GM21390 (cell line): ENCODE results near the gene MYMK.

Experiments
- ATAC-seq: cut with Tn5 transposase; IDR thresholded peaks from one replicate; pipeline ENCODE4 v1.9.1; 2021; ENCODE audit not compliant: unreplicated experiment

MYMK gene

DNA sequence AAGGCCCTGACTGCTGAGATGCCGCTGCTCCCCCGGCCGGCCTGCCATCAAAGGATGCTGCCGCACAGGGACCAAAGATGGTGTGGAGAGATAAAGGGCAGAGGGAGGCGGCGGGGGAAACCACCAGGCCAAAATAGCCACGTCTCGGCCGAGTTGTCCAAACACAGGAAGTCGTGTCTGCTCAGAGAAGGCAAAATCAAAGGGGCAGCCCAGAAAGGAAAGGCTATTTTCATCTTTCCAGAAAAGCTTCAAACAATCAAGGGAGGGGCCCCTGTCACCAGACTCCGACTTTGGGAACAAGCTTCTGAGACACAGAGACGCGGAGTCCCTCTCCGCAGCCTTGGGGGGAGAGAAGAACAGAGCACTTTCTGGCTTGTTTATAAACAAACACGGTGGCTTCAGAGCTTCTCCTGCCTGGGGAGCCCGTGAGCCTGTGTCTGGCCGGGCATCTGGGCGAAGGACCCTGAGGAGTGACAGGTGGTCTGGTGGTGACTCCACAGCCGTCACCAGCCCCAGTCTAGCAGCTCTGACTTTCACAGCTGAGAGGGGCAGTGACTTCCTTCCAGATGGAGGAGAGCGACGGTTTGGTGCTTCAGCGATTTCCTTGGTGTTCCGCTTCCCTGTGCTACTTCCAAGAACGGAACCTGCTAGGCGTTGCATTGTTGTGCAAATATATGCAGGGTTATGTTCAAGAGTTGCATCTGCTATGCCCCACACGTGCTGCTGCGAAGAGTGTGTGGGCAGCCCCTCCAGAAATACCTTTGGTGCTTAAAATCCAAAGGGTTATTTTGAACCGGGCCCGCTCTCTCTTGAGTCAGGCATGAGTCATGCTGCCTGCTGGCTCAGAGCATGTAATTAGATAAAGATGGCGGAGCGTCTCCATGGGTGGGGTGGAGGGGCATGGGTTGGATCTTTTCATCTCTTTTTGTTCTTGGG is 33.7 kb upstream of the MYMK start:
- no peak for ATAC-seq

DNA sequence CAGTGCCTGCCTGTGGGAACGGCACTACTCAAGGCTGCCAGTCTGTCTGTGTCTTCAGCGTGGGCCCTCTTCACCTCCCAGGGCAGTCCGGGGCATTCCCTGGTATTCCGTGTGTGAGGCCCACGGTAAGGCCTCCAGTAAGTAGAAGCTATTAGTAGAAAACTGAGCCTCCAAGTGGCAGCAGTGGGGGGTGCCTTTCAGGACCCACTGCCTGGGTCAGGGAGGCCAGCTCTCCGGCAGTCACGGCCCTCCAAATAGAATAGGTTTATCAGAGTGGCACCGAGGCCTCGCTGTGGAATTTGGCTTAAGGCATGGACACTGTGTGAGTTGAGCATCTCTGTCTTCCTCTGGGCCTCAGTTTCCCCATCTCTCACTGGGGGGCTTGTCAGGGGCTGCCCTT is 32.8 kb upstream of the MYMK start:
- no peak for ATAC-seq

GRCh38 chr9:133556354-133556753 is 31.6 kb upstream of the MYMK start:
- no peak for ATAC-seq

GRCh38 chr9:133554729-133555128 is 30.0 kb upstream of the MYMK start:
- ATAC-seq, result no peak

DNA sequence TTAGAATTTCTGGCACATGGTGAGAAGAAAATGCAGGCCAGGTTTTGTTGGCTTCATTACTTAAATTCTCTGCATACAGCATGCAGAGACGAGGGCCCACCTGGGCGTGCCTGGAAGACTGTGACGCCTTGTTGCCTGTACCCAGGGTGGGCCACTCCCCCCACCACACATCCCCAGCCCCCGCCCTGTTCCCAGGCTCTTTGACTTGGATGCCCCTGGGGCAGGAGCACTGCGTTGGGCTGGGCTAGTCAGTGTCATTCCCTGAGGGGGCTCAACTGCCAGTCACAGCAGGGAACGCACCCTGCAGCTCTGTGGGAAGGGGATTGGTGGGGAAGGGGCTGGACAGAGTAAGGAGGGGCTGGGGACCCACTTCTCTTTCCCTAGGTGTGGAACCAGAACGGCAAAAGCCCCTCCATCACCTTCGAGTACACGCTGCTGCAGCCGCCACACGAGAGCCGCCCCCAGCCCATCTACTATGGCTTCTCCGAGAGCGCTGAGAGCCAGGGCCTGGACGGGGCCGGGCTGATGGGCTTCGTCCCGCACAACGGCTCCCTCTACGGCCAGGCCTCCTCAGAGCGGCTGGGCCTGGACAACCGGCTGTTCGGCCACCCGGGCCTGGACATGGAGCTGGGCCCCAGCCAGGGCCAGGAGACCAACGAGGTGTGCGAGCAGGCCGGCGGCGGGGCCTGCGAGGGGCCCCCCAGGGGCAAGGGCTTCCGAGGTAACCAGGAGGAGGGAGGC is 29.4 kb upstream of the MYMK start:
- ATAC-seq, result no peak

DNA sequence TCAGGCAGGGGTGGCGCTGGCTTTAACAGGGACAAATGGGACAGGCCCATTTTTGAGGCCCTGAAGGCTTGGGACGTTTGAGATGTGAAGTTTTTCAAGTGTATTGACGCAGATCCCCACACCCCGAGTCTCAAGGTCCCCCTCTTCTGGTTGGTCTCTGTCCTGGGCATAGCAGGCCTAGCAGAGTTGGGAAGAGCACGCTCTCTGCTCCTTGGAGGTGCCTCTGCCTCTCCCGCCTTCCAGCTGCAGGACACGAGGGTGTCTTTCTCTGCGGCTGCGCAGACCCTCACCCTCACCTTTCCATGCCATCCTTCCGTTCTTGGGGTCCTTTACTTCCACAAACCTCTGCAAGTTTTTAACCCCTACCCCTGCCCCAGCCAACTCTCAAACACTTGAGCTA is 28.4 kb upstream of the MYMK start:
- no peak for ATAC-seq

GRCh38 chr9:133552236-133552635 is 27.5 kb upstream of the MYMK start:
- ATAC-seq, result no peak

DNA sequence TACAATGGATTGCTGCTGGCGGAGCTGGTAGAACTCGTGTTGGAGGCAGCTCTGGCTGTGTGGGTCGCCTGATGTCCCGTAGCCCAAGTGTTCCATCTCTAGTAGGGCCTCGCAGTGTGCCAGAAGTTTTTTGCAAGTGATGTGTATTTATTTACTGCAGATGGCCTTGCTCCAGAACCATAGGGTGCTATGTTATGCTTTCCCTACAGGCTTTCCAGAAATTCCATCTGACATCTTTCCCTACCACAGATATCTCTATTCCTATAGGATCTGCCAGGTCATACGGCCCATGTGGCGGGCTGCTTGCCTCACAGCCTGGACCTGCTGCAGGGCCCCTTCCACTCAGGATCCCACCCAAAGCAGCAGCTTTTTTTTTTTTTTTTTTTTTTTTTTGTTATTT is 26.7 kb upstream of the MYMK start:
- ATAC-seq, result no peak

- ATAC-seq, result no peak
Measured at GRCh38 chr9:133547116-133547515, 22.4 kb upstream of the MYMK start.

DNA sequence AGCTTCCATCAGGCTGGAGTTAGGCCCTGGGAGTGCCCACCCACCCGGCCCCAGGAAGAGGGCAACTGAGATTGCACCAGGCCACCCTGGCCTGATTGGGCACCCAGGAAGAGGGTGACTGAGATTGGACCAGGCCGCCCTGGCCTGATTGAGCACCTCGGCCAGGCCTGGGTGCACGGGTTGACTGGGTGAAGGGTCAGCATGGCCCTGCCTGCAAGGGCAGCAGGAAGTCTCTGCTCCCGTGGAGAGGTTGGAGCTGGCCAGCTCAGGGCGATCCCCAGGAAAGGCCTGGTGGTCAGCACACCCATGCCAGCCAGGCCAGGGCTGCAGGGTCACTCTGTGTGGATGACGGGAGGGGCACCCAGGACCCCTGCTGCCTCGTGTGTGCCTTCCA is 21.5 kb upstream of the MYMK start:
- no peak for ATAC-seq

GRCh38 chr9:133545494-133546286 is 20.9 kb upstream of the MYMK start:
- no peak for ATAC-seq

DNA sequence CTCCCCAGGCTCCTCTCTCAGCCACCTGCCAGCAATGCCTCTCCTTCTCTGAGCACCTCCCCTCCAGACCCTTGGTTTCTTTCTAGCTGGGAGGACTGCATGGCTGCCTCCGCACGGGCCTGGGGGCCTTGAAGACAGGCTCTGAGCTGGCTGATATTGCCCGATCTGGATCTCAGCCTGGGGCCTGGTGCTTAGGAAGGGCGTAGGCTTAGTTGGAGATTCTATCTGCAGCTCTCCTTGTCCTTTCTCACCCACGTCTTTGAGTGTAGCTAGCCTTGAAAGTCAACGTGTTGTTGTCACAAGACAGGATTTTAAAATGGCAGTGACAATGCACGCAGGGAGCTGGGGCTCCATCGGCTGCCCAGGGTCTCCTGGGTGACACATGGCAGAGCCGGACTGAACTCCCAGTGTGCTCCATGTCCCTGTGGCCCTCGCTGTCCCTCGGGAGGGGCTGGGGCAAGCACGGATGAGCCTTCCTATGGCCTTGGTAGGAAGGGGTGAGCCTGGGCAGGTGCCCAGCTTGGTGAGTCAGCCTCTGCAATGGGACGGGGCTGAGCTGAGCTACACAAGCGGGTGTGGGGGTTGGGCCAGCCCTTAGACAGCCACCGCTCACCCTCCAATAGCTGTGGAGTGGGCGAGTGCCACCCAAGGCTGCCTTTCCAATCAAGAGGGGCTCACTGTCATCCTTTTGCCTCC is 19.2 kb upstream of the MYMK start:
- no peak for ATAC-seq

DNA sequence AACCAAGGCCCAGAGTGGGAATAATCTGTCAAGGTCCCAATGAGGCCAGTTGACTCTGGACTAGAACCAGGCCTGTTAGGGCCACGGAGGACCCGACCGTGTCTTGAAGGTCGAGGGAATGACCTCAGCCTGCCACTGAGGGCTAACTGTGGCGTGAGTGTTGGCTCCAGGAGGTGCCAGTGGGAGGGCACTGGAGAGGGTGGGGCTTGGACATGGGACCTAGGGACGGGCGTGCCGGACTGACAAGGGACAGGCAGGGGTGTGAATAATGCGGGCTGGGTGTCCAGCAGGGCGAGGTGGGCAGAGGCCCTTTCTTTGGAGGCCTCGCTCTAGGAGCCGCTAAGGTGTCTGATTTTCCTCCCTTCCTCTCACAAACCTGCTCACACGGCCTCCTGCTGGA is 17.2 kb upstream of the MYMK start:
- no peak for ATAC-seq

DNA sequence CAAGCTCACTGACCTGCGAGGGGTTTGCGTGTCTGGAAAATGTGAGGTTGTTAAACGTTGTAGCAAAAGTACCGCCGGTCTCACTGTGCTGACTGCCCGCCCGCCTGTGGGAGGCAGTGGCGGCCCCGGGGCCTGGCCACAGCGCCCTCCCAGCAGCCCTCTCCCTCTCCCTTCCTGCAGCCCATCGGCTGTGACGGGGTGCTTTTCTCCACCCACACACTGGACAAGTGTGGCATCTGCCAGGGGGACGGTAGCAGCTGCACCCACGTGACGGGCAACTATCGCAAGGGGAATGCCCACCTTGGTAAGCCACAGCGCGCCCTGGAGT is 15.9 kb upstream of the MYMK start:
- ATAC-seq, result no peak

DNA sequence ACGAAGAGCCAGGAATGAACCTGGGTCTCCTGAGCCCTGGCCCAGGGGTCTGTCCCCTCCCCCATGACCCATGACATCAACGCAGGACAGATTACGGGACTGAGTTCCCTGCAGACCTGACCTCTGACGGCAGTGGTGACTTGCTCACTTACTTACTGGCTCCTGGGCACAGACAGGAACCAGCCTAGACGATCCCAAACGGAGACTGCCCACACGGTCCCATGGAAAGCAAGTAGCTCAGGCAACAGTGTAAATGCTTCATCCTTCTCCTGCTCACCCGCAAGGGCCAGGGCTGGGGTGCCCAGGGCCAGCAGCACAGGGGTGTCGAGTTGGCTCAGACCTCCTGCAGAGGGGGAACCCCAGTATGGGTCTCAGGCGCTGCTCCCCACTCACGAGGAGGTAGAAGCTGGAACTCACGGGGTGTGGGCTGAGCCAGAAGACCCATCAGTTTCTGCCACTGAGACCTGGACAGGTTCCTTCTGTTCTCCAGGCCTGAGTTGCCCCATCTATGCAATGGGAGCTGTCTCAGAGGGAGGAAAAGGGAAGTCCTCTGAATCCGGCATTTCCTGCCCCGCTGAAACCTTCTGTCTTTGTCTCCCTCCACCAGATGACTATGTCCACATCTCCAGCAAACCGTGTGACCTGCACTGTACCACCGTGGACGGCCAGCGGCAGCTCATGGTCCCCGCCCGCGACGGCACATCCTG is 15.4 kb upstream of the MYMK start:
- no peak for ATAC-seq

DNA sequence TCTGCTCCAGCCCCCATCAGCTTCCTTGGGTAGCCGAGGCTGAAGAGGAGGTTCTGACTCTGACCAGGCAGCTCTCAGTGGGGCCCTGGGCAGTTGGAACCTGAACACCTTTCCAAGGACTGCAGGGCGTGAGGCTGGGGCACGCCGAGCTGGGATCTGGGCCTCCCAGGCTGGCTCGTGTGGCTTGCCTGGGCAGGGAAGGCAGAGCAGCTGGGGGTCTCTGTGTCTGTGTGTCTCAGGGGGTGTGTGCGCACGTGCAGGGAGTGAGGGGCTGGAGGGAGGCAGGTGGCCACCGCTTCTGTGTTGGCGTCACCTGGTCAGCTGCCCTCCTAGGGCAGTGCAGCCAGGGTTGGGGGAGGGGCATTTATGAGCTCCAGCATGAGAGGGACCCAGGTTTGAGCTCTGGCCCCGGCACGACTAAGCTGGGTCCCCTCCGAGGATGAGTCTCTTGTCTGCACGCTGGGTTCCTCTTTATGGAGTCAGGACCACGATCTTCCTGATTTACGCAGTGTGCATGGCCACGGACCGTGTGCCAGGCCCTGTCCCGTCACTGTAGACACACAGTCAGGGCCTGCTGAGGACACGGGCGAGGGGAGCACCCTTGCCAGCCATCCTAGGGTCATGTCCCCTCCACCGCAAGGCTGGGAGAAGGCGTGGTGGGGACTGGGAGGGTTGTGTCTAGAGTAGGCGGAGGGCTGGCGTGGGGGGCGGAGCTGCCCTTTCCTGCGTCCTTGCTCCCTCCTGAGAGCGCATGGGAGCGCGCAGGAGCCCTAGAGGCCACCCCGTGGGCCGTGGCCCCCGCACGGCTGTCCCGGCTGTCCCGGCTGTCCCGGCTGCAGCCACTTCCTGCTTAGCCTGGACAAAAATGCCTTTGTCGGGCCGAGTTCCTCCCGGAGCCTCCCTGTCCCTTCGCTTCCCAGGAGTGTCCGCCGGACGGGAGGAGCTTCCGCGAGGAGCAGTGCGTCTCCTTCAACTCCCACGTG is 14.4 kb upstream of the MYMK start:
- ATAC-seq, result no peak

- no peak for ATAC-seq
Measured at GRCh38 chr9:133538176-133538575, 13.4 kb upstream of the MYMK start.

- no peak for ATAC-seq
Measured at GRCh38 chr9:133537257-133537656, 12.5 kb upstream of the MYMK start.

DNA sequence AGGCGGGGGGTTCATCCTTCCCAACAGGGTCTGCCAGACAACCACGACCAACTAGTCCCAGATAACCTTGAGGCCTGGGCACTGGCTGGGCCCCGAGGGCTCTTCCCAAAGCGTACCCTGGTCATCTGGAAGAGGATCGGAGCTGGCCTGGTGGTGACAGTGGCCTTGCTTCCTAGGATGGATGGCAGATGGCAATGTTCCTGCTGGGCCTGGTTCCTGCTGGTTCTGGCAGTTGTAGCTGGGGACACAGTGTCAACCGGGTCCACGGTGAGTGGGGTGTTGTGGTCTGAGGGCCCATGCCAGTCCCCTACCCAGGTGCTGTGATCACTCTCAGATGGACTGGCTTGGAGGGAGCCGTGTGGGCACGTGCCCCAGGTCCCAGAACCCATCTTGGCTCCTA is 11.8 kb upstream of the MYMK start:
- no peak for ATAC-seq
